ENCODE results near the gene UGT1A5.

UGT1A5 gene

DNA sequence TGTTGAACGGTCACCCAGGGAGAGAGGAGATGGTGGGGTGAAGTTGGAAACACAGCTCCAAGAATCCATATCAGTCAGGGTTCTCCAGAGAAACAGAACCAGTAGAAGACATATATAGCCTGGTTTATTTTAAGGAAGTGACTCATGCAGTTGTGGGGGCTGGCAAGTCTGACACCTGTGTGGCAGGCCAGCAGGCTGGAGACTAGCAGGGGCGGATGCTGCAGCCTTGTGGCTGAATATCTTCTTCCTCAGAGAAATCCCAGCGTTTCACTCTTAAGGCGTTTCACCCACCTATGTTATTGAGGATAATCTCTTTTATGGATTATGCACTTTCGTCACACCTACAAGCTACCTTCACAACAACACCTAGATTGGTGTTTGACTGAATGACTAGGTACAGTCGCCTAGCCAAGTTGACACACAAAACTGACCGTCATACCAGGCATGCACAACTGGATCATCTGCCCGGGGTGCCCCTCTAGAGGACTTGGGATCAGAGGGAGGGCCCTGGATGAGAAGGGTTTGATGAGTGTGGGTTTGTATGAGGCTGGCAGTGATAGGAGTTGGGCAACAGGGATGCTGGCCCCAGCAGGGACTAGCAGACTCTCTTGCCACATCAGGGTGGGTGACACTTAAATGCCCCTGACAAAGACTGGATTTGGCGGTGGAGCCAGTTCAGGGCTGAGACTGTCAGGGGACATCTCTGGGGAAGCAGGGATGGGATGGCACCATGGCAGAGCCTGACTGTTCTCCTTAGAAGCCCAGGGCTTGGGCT, 88.8 kb downstream of the UGT1A5 start:
- TF ChIP-seq EZH2 (IDR thresholded peaks at IDR 0.05) (no peak), POLR2AphosphoS5 (IDR thresholded peaks at IDR 0.05; ENCODE audit: borderline replicate concordance, low read depth, low read length) (no peak), FOXP2 (optimal IDR thresholded peaks at IDR 0.05; ENCODE audit: control extremely low read depth, extremely low read length, insufficient read depth) (no peak)
- H3K4me3 ChIP-seq: no peak overlapping the region
- DNase-seq (ENCODE audit: low read depth, low spot score): no peak
- no peaks in the 10 kb centered on the region; the same call in 1 of the 2 replicates for H3K36me3 ChIP-seq (ENCODE audit: insufficient read depth, low read length)
- no peak overlapping the region for H3K9ac ChIP-seq (ENCODE audit: insufficient read length)
- no peak overlapping the region for H3K27ac ChIP-seq
- no peaks in the 10 kb centered on the region for H3K9me3 ChIP-seq (ENCODE audit: low read depth, low read length)

GRCh38 chr2:233802132-233802815, 89.6 kb downstream of the UGT1A5 start:
- no peak overlapping the region for H3K9ac ChIP-seq (ENCODE audit: insufficient read length)
- DNase-seq (ENCODE audit: low read depth, low spot score): no peak
- no peaks in the 10 kb centered on the region; the same call in 1 of the 2 replicates for H3K36me3 ChIP-seq (ENCODE audit: insufficient read depth, low read length)
- no peak overlapping the region for H3K4me3 ChIP-seq
- TF ChIP-seq EZH2 (IDR thresholded peaks at IDR 0.05): no peak
- no peaks in the 10 kb centered on the region for H3K9me3 ChIP-seq (ENCODE audit: low read depth, low read length)
- no peak overlapping the region for H3K27ac ChIP-seq

DNA sequence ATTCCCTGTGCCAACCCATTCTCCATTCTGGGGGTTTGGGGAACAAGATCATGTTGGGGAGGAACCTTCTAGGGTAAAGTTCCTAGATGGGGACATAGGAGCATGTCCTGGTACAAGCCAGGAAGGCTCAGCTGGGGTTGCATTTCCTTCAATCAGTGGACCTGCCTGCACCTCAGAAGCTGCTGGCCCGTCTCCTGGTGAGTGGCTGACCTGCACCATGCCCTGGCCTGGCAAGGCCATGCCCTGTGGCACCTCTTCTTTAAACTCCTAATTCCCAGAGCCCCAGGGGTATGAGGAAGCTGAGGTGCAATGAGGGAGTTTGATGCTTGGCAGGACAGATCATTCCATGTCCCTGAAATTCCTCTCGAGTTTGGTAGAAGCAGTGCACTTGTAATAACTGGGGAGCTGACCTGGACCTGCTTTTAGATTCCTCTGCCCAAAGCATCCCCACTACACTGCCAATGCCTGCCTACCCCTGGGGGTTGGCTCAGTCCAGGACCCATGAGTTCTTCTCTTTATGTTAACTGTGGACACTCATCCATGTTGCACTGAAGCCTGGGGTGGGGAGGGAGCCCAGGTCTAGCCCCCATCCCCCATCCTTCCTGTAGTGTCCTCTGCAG, 90.7 kb downstream of the UGT1A5 start:
- no peak overlapping the region for H3K9ac ChIP-seq (ENCODE audit: insufficient read length)
- no peaks in the 10 kb centered on the region for H3K9me3 ChIP-seq (ENCODE audit: low read depth, low read length)
- TF ChIP-seq POLR2AphosphoS5 (IDR thresholded peaks at IDR 0.05; ENCODE audit: borderline replicate concordance, low read depth, low read length) (no peak), EZH2 (IDR thresholded peaks at IDR 0.05) (no peak), FOXP2 (optimal IDR thresholded peaks at IDR 0.05; ENCODE audit: control extremely low read depth, extremely low read length, insufficient read depth) (no peak)
- H3K27ac ChIP-seq: no peak overlapping the region
- H3K4me3 ChIP-seq: no peak overlapping the region
- no peak for DNase-seq (ENCODE audit: low read depth, low spot score)
- no peaks in the 10 kb centered on the region; the same call in 1 of the 2 replicates for H3K36me3 ChIP-seq (ENCODE audit: insufficient read depth, low read length)

DNA sequence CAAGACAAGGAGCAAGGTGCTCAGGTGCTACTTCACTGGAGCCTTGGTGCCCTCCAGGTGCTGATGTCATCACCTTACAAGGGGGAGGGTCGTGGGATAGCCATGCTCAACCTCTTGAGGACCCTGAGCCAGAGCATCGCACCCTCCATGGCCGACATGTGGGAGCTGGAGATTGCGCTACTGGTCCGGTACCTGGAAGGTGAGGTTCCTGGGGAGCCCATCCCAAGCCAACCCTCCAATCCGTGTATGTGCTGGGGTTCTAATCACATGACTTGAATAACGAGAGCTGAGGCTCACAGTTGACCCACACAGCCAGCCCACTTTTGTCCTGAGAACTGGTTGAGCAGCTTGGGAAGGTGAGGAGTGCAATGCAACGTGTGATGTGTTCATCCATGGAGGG, 91.3 kb downstream of the UGT1A5 start:
- TF ChIP-seq EZH2 (IDR thresholded peaks at IDR 0.05) (no peak), POLR2AphosphoS5 (IDR thresholded peaks at IDR 0.05; ENCODE audit: borderline replicate concordance, low read depth, low read length) (no peak), FOXP2 (optimal IDR thresholded peaks at IDR 0.05; ENCODE audit: control extremely low read depth, extremely low read length, insufficient read depth) (no peak)
- Histone ChIP-seq H3K27ac (no peak overlapping the region), H3K4me3 (no peak overlapping the region), H3K9me3 (ENCODE audit: low read depth, low read length) (no peaks in the 10 kb centered on the region), H3K9ac (ENCODE audit: insufficient read length) (no peak overlapping the region), H3K36me3 (ENCODE audit: insufficient read depth, low read length) (no peaks in the 10 kb centered on the region; the same call in 1 of the 2 replicates)
- DNase-seq (ENCODE audit: low read depth, low spot score): no peak

GRCh38 chr2:233807215-233807865, 94.6 kb downstream of the UGT1A5 start:
- Histone ChIP-seq H3K9ac (ENCODE audit: insufficient read length) (no peak overlapping the region), H3K36me3 (ENCODE audit: insufficient read depth, low read length) (no peaks in the 10 kb centered on the region), H3K4me3 (no peak overlapping the region), H3K9me3 (ENCODE audit: low read depth, low read length) (no peaks in the 10 kb centered on the region), H3K27ac (no peak overlapping the region)
- no peak for DNase-seq (ENCODE audit: low read depth, low spot score)
- no peak for TF ChIP-seq FOXP2 (optimal IDR thresholded peaks at IDR 0.05; ENCODE audit: control extremely low read depth, extremely low read length, insufficient read depth)
- TF ChIP-seq EZH2 (IDR thresholded peaks at IDR 0.05): no peak
- peak; percentile 1; the same call in 1 of the 2 replicates for TF ChIP-seq POLR2AphosphoS5 (IDR thresholded peaks at IDR 0.05; ENCODE audit: borderline replicate concordance, low read depth, low read length)

DNA sequence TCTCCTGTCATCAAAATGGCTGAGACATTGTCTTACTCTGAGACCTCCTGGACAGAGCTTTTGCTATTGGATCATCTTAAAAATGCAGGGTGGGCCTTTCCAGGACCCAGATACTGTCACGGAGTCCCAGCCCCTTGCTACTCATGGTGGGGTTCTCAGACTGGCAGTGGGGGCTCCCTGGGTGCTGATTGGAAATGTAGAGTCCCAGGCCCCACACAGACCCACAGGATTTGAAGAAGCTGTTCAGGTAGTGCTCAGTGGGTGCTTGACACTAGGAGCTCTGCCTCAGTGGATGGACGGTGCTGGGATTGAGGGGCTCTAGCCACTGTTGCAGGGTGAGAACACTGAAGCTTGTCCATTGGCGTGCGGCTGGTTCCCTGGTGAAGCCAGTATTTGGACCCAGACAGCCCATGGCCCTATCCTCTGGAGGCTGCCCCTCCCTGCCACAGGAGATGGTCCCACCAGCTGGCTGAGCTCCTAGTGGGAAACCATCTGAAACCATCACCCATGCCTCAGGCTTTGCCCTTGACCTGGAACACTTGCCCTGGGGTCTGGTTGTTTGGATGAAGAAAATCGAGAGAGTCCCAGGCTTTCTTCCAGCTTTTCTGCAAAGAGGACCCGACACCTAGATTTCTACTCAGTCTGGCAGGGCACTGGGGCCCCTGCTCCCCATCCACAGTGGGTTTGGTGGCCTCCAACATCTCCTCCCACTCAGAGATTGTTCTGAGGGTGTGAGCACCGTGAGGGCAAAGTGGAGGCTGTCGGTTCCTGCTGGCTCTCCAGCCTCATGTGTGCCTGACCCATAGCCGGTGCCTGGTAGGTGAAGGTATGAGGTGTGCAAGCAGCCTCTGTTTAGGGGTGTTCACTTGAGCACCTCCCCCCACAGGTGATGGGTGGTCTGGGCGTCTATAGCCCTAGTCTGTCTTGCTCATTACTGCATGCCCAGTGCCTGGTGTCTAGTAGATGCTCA, 95.5 kb downstream of the UGT1A5 start:
- DNase-seq (ENCODE audit: low read depth, low spot score): no peak
- no peaks in the 10 kb centered on the region for H3K9me3 ChIP-seq (ENCODE audit: low read depth, low read length)

GRCh38 chr2:233810385-233810784, 97.7 kb downstream of the UGT1A5 start:
- DNase-seq (ENCODE audit: low read depth, low spot score): no peak
- Histone ChIP-seq H3K9ac (ENCODE audit: insufficient read length) (no peak overlapping the region), H3K9me3 (ENCODE audit: low read depth, low read length) (no peaks in the 10 kb centered on the region), H3K36me3 (ENCODE audit: insufficient read depth, low read length) (peaks cover 5% of the 10 kb centered on the region; the same call in 1 of the 2 replicates), H3K4me3 (no peak overlapping the region), H3K27ac (no peak overlapping the region)
- TF ChIP-seq POLR2AphosphoS5 (IDR thresholded peaks at IDR 0.05; ENCODE audit: borderline replicate concordance, low read depth, low read length) (no peak), EZH2 (IDR thresholded peaks at IDR 0.05) (no peak), FOXP2 (optimal IDR thresholded peaks at IDR 0.05; ENCODE audit: control extremely low read depth, extremely low read length, insufficient read depth) (no peak)

More for the DNA sequence above, 95.5 kb downstream of the UGT1A5 start:
- H3K36me3 ChIP-seq (ENCODE audit: insufficient read depth, low read length): no peaks in the 10 kb centered on the region
- no peak overlapping the region for H3K9ac ChIP-seq (ENCODE audit: insufficient read length)
- TF ChIP-seq FOXP2 (optimal IDR thresholded peaks at IDR 0.05; ENCODE audit: control extremely low read depth, extremely low read length, insufficient read depth) (no peak), EZH2 (IDR thresholded peaks at IDR 0.05) (no peak), POLR2AphosphoS5 (IDR thresholded peaks at IDR 0.05; ENCODE audit: borderline replicate concordance, low read depth, low read length) (no peak)
- H3K4me3 ChIP-seq: no peak overlapping the region
- no peak overlapping the region for H3K27ac ChIP-seq

Measured in SK-N-MC (cell line).